SK-N-SH treated with all-trans-retinoic acid at 6 μM for 48 hours (cell line): ENCODE results near the gene TREX2.

Source experiments
- ARNTL ChIP-seq: fragments of 450-650 bp; formaldehyde crosslinking; IDR thresholded peaks from 2 replicates; pipeline ENCODE4 v1.5.0; 2020; ENCODE audit warnings: low read depth, mild to moderate bottlenecking, moderate library complexity, borderline replicate concordance
- OSR1 ChIP-seq: fragments of 250-450 bp; sonication (Bioruptor Pico); IDR thresholded peaks from 2 replicates; pipeline ENCODE4 v1.8.0; 2022; ENCODE audit warnings: moderate library complexity, mild to moderate bottlenecking, inconsistent platforms
- PATZ1 ChIP-seq: fragments of 250-450 bp; sonication (Bioruptor Pico); IDR thresholded peaks from 2 replicates; pipeline ENCODE4 v1.8.0; 2020; ENCODE audit warnings: mild to moderate bottlenecking, moderate library complexity, borderline replicate concordance
- TCF4 ChIP-seq: fragments of 250-450 bp; sonication (Bioruptor Pico); IDR thresholded peaks from 2 replicates; pipeline ENCODE4 v1.8.0; 2021; ENCODE audit warnings: mild to moderate bottlenecking, moderate library complexity, borderline replicate concordance
- ZNF70 ChIP-seq: fragments of 450-650 bp; formaldehyde crosslinking; IDR thresholded peaks from 2 replicates; pipeline ENCODE4 v1.5.0; 2020; ENCODE audit warnings: mild to moderate bottlenecking, moderate library complexity
- TF ChIP-seq, protein P1 (sequence below): fragments of 250-450 bp; sonication (Bioruptor Pico); IDR thresholded peaks from 2 replicates; pipeline ENCODE4 v1.5.1; 2020; ENCODE audit warnings: low read depth, mild to moderate bottlenecking, moderate library complexity

DNA sequence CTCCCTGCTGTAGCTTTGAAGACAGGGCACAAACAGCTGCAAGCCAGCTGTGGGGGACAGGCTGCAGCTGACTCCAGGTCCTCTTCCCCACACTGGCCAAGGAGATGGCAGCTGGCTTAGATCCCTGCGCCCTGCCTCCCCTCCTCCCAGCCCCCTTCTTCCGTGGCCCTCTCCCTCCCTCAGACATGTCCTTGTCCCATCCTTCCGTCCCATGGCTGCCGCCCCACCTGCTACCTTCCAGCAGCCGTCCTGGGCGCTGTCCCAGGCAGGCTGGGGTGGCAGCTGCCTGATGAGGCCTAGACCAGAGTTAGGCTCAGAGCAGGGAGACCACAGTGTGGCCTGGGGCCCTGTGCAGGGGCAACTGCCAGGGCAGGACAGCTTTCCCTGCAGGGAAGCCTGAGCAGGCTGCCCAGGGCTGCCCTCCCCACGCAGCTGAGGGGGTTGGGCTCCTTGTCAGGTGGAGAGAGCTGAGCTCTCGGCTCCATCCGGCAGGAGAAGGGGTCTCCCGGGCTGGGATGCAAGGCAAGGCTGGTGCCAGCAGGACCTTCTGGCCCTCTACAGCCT, 45.6 kb upstream of the TREX2 start:
- TF ChIP-seq OSR1, result no peak
- TF ChIP-seq ARNTL, result no peak
- no peak for TF ChIP-seq ZNF70 (CRISPR knock-in tag)
- TF ChIP-seq PATZ1, result no peak
- TF ChIP-seq TCF4, result no peak
- TF ChIP-seq, protein P1, sequence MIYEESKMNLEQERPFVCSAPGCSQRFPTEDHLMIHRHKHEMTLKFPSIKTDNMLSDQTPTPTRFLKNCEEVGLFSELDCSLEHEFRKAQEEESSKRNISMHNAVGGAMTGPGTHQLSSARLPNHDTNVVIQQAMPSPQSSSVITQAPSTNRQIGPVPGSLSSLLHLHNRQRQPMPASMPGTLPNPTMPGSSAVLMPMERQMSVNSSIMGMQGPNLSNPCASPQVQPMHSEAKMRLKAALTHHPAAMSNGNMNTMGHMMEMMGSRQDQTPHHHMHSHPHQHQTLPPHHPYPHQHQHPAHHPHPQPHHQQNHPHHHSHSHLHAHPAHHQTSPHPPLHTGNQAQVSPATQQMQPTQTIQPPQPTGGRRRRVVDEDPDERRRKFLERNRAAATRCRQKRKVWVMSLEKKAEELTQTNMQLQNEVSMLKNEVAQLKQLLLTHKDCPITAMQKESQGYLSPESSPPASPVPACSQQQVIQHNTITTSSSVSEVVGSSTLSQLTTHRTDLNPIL (CRISPR knock-in tag), result no peak
